GM23248 (cell line): ENCODE data around the gene CWC25.

Source experiments
- EZH2 ChIP-seq: fragments of 200-600 bp; sonication (generic); IDR thresholded peaks from 2 replicates; pipeline ENCODE4 v1.6.1; 2018; ENCODE audit warnings: antibody characterized with exemption, mild to moderate bottlenecking; ENCODE audit not compliant: insufficient read depth, poor library complexity, severe bottlenecking
- EZH2phosphoT487 ChIP-seq: fragments of 200-600 bp; sonication (generic); IDR thresholded peaks from 2 replicates; pipeline ENCODE4 v1.6.1; 2018; ENCODE audit warnings: antibody characterized with exemption, moderate library complexity, mild to moderate bottlenecking, low read depth; ENCODE audit not compliant: insufficient read depth

DNA sequence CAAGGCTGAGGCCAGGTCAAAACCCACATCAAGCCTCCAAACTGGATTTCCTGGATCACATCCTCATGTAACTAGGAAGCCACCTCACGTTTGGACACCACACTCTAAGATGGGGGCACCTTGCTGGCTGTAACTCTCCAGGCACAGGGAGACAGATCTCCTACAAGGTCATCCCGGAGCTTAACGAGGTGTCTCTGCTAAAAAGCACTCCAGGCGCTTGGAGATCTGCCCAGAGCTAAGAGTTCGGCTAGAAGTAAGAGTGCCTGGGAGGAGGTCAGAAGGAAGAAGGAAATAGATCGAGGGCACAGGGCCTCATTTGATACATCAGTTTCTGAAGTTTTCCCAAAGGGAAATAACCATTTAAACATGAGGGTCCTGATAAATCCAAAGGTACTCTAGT lies 56.7 kb downstream of the CWC25 start:
- TF ChIP-seq EZH2 = no peak
- no peak for TF ChIP-seq EZH2phosphoT487
